ENCODE results near the gene CAPN2.

GRCh38 chr1:223788746-223789415, 76.5 kb downstream of the CAPN2 start:
- TF ChIP-seq CTCF (IDR thresholded peaks at IDR 0.05) = no peak
- TF ChIP-seq EP300 (IDR thresholded peaks at IDR 0.05) = no peak

Measured in suprapubic skin (tissue), 3 donors.